Measurements from ENCODE around the gene PTPRN2.

GRCh38 chr7:157676456-157677255 is 911.0 kb downstream of the PTPRN2 start:
- TF ChIP-seq GATA2 (IDR thresholded peaks at IDR 0.05; ENCODE audit: low read depth, low read length), result no peak
- TF ChIP-seq GATA3 (IDR thresholded peaks at IDR 0.05; ENCODE audit: low read depth, low read length), result no peak

Data from SH-SY5Y (cell line).